Right lobe of liver (tissue), 6 donors: ENCODE measurements around the gene OBSCN. TPM values are rescaled to one million over a fixed set of nuclear protein-coding genes. Genes with fewer than 3 reads are reported as not detected.

ENCODE experiments used
- ATAC-seq, 4 donors: fragments of 200-7000 bp; cut with Tn5 transposase; one replicate each; pipeline ENCODE4 v1.9.1; 2020; ENCODE audit warnings: mild to moderate bottlenecking in 4 of 4, moderate library complexity in 4 of 4
- DNase-seq, 3 donors: peaks; one replicate each; pipeline ENCODE4 v3.0.0-alpha.2; 2020
- H3K27ac ChIP-seq, 3 donors: fragments of 200-600 bp; one replicate each; pipeline ENCODE4 v1.8.0; 2022
- H3K27me3 ChIP-seq, 2 donors: fragments of 200-600 bp; one replicate each; pipeline ENCODE4 v1.8.0; 2022
- H3K36me3 ChIP-seq, 4 donors: fragments of 200-600 bp; sonication (generic) in 1 of 4; one replicate each; pipeline versions ENCODE4 v1.5.1 to v1.8.0; 2017 to 2022; ENCODE audit warnings: control low read depth in 1 of 4
- H3K4me1 ChIP-seq, 4 donors: fragments of 200-600 bp; sonication (generic) in 1 of 4; one replicate each; pipeline versions ENCODE4 v1.5.1 to v1.8.0; 2017 to 2022; ENCODE audit warnings: control low read depth in 1 of 4
- H3K4me3 ChIP-seq, 3 donors: fragments of 200-600 bp; one replicate each; pipeline ENCODE4 v1.8.0; 2022
- H3K9me3 ChIP-seq, 4 donors: fragments of 200-600 bp; sonication (generic) in 1 of 4; one replicate each; pipeline versions ENCODE4 v1.5.1 to v1.8.0; 2017 to 2022; ENCODE audit warnings: control low read depth in 1 of 4
- POLR2A ChIP-seq: fragments of 450-650 bp; IDR thresholded peaks from one replicate; pipeline ENCODE4 v1.6.1; 2017; ENCODE audit warnings: antibody characterized with exemption, mild to moderate bottlenecking
- WGBS: methylation state at CpG from one replicate; pipeline ENCODE4 v1.1.6; 2018; ENCODE audit warnings: low coverage, low lambda C conversion rate; ENCODE audit not compliant: insufficient coverage; ENCODE audit errors: missing lambda C conversion rate; 5-methylcytosine and 5-hydroxymethylcytosine counted together
- intact Hi-C, 2 donors: fragments of 100-400 bp; cut with DNase I; formaldehyde crosslinking; loops; one replicate each; pipeline versions ENCODE4 v1.11.2 to v1.14.1; 2022
- total RNA-seq, 6 experiments: library from RNA; depleted of rRNA in 2 of 6; stranded (reverse); fragments of >200 nt in 2 of 6; fragmentation: NEBNext Ultra II Directional in 3 of 6; extraction: Animal tissue kit (Norgen Biotek cat#: 25700) in 3 of 6; gene quantifications; one replicate each; pipeline versions ENCODE4 v1.1.0 to v1.2.4, GENCODE V29; 2016 to 2023
- TF ChIP-seq, protein P1 (sequence below), 4 donors: fragments of 200-600 bp in 3 of 4; fragments of 450-650 bp in 1 of 4; IDR thresholded peaks; one replicate each; pipeline versions ENCODE4 v1.5.1 to v1.8.0; 2016 to 2022; ENCODE audit warnings: antibody characterized with exemption in 4 of 4, mild to moderate bottlenecking in 2 of 4
- donor health status: DM: no; HTN: yes; CAD: no.
- donor health status: DM: no; HTN: no; CAD: no.
- donor health status: DM: no; HTN: no; CAD: no.
- donor health status: DM: no; HTN: yes; CAD: no.
- donor health status: DM: no; HTN: yes; CAD: no.

The OBSCN gene
- total RNA-seq, 6 experiments from 2014 or later: 0.43 to 3.5 (median 2.0) TPM

DNA sequence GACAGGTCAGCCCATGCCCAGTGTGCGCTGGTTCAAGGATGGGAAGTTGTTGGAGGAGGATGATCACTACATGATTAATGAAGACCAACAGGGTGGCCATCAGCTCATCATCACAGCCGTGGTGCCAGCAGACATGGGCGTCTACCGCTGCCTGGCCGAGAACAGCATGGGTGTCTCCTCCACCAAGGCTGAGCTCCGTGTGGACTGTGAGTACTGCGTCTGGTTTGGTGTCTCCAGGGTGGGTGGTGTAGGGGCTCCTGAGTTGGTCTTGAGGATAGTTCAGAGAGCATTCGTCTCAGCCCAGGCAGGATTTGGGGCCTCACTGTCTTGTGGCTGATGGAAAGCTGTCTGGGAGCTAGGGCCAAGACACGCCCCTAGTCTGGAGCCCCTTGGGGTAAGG, 115.6 kb downstream of the OBSCN start:
- DNase-seq: peak in 1 of 3 donors; percentile 25
- intact Hi-C loops: no loop called here
- 64% methylated on average over 2 of the region's 9 CpGs for WGBS
- Histone ChIP-seq H3K27ac (no peak overlapping the region), H3K4me3 (no peak overlapping the region), H3K36me3 (no peaks in the 10 kb centered on the region), H3K27me3 (no peaks in the 10 kb centered on the region), H3K4me1 (no peaks in the 10 kb centered on the region), H3K9me3 (no peaks in the 10 kb centered on the region)
- no peak for ATAC-seq
- TF ChIP-seq, protein P1, sequence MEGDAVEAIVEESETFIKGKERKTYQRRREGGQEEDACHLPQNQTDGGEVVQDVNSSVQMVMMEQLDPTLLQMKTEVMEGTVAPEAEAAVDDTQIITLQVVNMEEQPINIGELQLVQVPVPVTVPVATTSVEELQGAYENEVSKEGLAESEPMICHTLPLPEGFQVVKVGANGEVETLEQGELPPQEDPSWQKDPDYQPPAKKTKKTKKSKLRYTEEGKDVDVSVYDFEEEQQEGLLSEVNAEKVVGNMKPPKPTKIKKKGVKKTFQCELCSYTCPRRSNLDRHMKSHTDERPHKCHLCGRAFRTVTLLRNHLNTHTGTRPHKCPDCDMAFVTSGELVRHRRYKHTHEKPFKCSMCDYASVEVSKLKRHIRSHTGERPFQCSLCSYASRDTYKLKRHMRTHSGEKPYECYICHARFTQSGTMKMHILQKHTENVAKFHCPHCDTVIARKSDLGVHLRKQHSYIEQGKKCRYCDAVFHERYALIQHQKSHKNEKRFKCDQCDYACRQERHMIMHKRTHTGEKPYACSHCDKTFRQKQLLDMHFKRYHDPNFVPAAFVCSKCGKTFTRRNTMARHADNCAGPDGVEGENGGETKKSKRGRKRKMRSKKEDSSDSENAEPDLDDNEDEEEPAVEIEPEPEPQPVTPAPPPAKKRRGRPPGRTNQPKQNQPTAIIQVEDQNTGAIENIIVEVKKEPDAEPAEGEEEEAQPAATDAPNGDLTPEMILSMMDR (IDR thresholded peaks at IDR 0.05): no peak
- TF ChIP-seq POLR2A: no peak

DNA sequence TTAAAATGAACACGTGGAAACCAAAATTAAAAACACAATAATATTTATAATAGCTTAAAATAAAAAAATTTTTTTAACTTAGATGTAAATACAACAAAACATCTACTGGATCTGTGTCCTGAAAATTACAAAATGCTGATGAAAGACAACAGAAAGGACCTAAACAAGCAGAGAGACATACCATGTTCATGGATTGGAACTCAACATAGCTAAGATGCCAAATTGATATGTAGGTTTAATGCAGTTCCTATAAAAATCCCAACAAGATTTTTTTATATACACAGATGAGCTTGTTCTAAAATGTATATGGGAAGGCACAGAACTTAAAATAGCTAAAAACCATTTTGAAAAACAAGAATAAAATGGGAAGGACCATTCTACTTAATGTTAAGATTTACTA, 117.4 kb downstream of the OBSCN start:
- Histone ChIP-seq H3K36me3 (no peaks in the 10 kb centered on the region), H3K27ac (no peak overlapping the region), H3K9me3 (no peaks in the 10 kb centered on the region), H3K4me3 (no peak overlapping the region), H3K4me1 (no peaks in the 10 kb centered on the region), H3K27me3 (no peaks in the 10 kb centered on the region)
- TF ChIP-seq, protein P1 (IDR thresholded peaks at IDR 0.05): no peak
- TF ChIP-seq POLR2A: no peak
- intact Hi-C loops: no loop called here
- WGBS: 36% methylated on average over 1 of the region's 1 CpG
- ATAC-seq (no peak), DNase-seq (no peak)

DNA sequence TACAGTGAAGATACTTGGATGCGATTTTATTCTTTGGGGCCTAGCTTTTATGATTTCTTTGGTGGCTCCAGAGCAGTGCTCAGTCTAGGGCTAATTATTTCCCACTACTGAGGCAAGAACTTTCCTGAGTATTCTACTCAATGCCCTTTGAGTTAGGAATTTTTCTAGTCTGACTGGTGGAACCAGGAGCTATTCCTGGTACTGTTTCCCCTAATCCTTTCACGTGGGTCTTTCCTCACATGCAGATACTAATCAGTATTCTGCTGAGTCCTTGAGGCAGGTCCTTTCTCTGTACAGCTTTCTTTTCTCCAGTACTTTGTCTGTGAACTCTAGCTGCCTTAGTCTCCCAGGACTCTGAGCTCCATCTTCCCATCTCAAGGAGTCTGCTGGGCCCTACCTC, 122.0 kb downstream of the OBSCN start:
- H3K27ac ChIP-seq: no peak overlapping the region
- intact Hi-C loops: no loop called here
- DNase-seq: no peak

GRCh38 chr1:228332797-228333738, 125.2 kb downstream of the OBSCN start:
- DNase-seq (peak in 2 of 3 donors; percentile 33 to 35), ATAC-seq (no peak)
- no peaks in the 10 kb centered on the region for H3K4me1 ChIP-seq
- TF ChIP-seq, protein P1 (IDR thresholded peaks at IDR 0.05): no peak
- TF ChIP-seq POLR2A: no peak
- H3K27me3 ChIP-seq: no peaks in the 10 kb centered on the region
- no peak overlapping the region for H3K4me3 ChIP-seq
- H3K36me3 ChIP-seq: no peaks in the 10 kb centered on the region
- intact Hi-C loops: no loop called here
- H3K9me3 ChIP-seq: no peaks in the 10 kb centered on the region
- no peak overlapping the region for H3K27ac ChIP-seq
- 60% methylated on average over 1 of the region's 17 CpGs for WGBS

More for the DNA sequence above, 122.0 kb downstream of the OBSCN start:
- no peaks in the 10 kb centered on the region for H3K9me3 ChIP-seq
- no peaks in the 10 kb centered on the region for H3K36me3 ChIP-seq
- WGBS: 83% methylated on average over 2 of the region's 2 CpGs
- no peaks in the 10 kb centered on the region for H3K27me3 ChIP-seq
- no peak for ATAC-seq
- H3K4me3 ChIP-seq: no peak overlapping the region
- no peaks in the 10 kb centered on the region for H3K4me1 ChIP-seq
- TF ChIP-seq POLR2A: no peak
- TF ChIP-seq, protein P1 (IDR thresholded peaks at IDR 0.05): no peak
